K562 (cell line): ENCODE results near the gene MEGF11. TPM values are rescaled to one million over a fixed set of nuclear protein-coding genes. Genes with fewer than 3 reads are reported as not detected.
A peak's percentile ranks its signal among the peaks of the same experiment; 100 is the strongest.

Experiments
- ATAC-seq: fragments of 200-7000 bp; cut with Tn5 transposase; 3 replicates; pipeline ENCODE4 v1.9.1; 2020; ENCODE audit warnings: moderate library complexity
- BruUV-seq: library from RNA; stranded (reverse); fragments of 400-500 nt; replicated peaks from 2 replicates; lab custom pipeline; 2021; lab: Mats Ljungman, UMichigan
- CTCF ChIA-PET: fragments of 300-600 bp; formaldehyde crosslinking; extraction: SDS; loops from one replicate; lab custom pipeline; 2021; ENCODE audit warnings: low intra/inter-chr PET ratio; lab: Yijun Ruan, JAX
- POLR2A ChIA-PET: fragments of 300-600, 350-650 bp; sonication (Branson Sonifier 250); formaldehyde crosslinking; extraction: SDS; loops from one replicate; lab custom pipeline; 2021; ENCODE audit warnings: antibody characterized with exemption, inconsistent platforms; lab: Yijun Ruan, JAX
- DNase-seq, 4 experiments: peaks; one replicate each; pipeline versions ENCODE4 v3.0.0 to v3.0.0-alpha.2; 2011 to 2018; ENCODE audit warnings: low spot score in 3 of 4, mixed read lengths in 3 of 4; ENCODE audit errors: extremely low read depth in 1 of 4
- FAIRE-seq: peaks from 2 replicates; lab custom pipeline; 2011; peaks lifted over from hg19 to GRCh38; lab: Jason Lieb, UNC
- H2AFZ ChIP-seq: 2 replicates; pipeline ENCODE4 v1.6.0; 2011; ENCODE audit warnings: low read depth, low read length, control low read depth, inconsistent platforms
- H3K27ac ChIP-seq: fragments of 200-600 bp; 3 replicates; pipeline ENCODE4 v1.8.0; 2011; ENCODE audit warnings: low read depth, mild to moderate bottlenecking, control low read depth, inconsistent platforms, low read length, moderate library complexity, mixed read lengths; ENCODE audit errors: extremely low read depth
- H3K27me3 ChIP-seq, 2 experiments: fragments of 300-600 bp in 1 of 2; 2 replicates in 1 of 2; 3 replicates in 1 of 2; pipeline versions ENCODE4 v1.6.0 to v1.8.0; 2011; ENCODE audit warnings: inconsistent platforms in 2 of 2, low read length in 2 of 2, mild to moderate bottlenecking in 1 of 2, mixed read lengths in 1 of 2, moderate library complexity in 1 of 2; ENCODE audit not compliant: control insufficient read depth in 2 of 2, insufficient read depth in 2 of 2
- H3K36me3 ChIP-seq: fragments of 300-600 bp; 3 replicates; pipeline ENCODE4 v1.8.0; 2011; ENCODE audit warnings: mild to moderate bottlenecking, low read length, inconsistent platforms; ENCODE audit not compliant: control insufficient read depth, insufficient read depth
- H3K4me1 ChIP-seq, 2 experiments: fragments of 200-600 bp in 1 of 2; replicated peaks in 1 of 2; 2 replicates in 1 of 2; 3 replicates in 1 of 2; pipeline versions ENCODE4 v1.5.1 to v1.8.0; 2011; ENCODE audit warnings: inconsistent platforms in 2 of 2, low read length in 2 of 2, mild to moderate bottlenecking in 1 of 2, mixed read lengths in 1 of 2, moderate library complexity in 1 of 2; ENCODE audit not compliant: control insufficient read depth in 2 of 2, insufficient read depth in 2 of 2
- H3K4me2 ChIP-seq: 2 replicates; pipeline ENCODE4 v1.6.1; 2011; ENCODE audit warnings: low read length, control low read depth, inconsistent platforms, mixed read lengths; ENCODE audit not compliant: insufficient read depth
- H3K4me3 ChIP-seq: fragments of 200-600 bp; sonication (generic), shearing (Covaris generic); 2 replicates; pipeline ENCODE4 v1.5.1; 2016; ENCODE audit warnings: control low read depth, inconsistent platforms
- H3K79me2 ChIP-seq: fragments of 200-600 bp; 3 replicates; pipeline ENCODE4 v1.8.0; 2011; ENCODE audit warnings: low read length, inconsistent platforms; ENCODE audit not compliant: control insufficient read depth, insufficient read depth
- H3K9ac ChIP-seq, 2 experiments: 2 replicates each; pipeline versions ENCODE4 v1.6.0 to v1.6.1; 2011; ENCODE audit warnings: low read depth in 2 of 2, low read length in 2 of 2, control low read depth in 1 of 2, inconsistent platforms in 1 of 2, mild to moderate bottlenecking in 1 of 2, mixed read lengths in 1 of 2; ENCODE audit not compliant: insufficient read depth in 1 of 2
- H3K9me1 ChIP-seq: one replicate; pipeline ENCODE4 v1.6.0; 2011; ENCODE audit warnings: inconsistent platforms, mild to moderate bottlenecking, low read length, moderate library complexity; ENCODE audit not compliant: control insufficient read depth, insufficient read depth
- H3K9me3 ChIP-seq: replicated peaks from 2 replicates; pipeline ENCODE4 v1.5.1; 2011; ENCODE audit warnings: low read depth, low read length, inconsistent platforms; ENCODE audit not compliant: control insufficient read depth, insufficient read depth
- H4K20me1 ChIP-seq: replicated peaks from 2 replicates; pipeline ENCODE4 v1.6.1; 2011; ENCODE audit warnings: low read length, inconsistent platforms, mixed read lengths; ENCODE audit not compliant: control insufficient read depth, insufficient read depth
- BCOR ChIP-seq: fragments of 450-650 bp; IDR thresholded peaks from 2 replicates; pipeline ENCODE4 v1.6.1; 2016
- CBX3 ChIP-seq, 2 experiments: IDR thresholded peaks; 1 replicate in 1 of 2; 2 replicates in 1 of 2; pipeline ENCODE4 v1.6.1; 2012; ENCODE audit warnings: inconsistent platforms in 2 of 2, low read length in 2 of 2, borderline replicate concordance in 1 of 2, control low read depth in 1 of 2
- CHCHD3 ChIP-seq: fragments of 250-450 bp; sonication (Bioruptor Pico); IDR thresholded peaks from 2 replicates; pipeline ENCODE4 v2.1.2; 2022; ENCODE audit warnings: mild to moderate bottlenecking
- FOS ChIP-seq: IDR thresholded peaks from 3 replicates; pipeline ENCODE4 v1.6.1; 2011; ENCODE audit not compliant: insufficient read length; ENCODE audit errors: extremely low read depth
- HDAC2 ChIP-seq: fragments of 450-650 bp; IDR thresholded peaks from 2 replicates; pipeline ENCODE4 v1.6.1; 2016; ENCODE audit warnings: mild to moderate bottlenecking
- JUND ChIP-seq, 2 experiments: IDR thresholded peaks; 2 replicates in 1 of 2; 3 replicates in 1 of 2; pipeline ENCODE4 v1.6.1; 2011; ENCODE audit warnings: borderline replicate concordance in 2 of 2, low read depth in 2 of 2, low read length in 2 of 2, improper control_type of control experiment in 1 of 2, missing biosample characterization in 1 of 2, missing genetic modification characterization in 1 of 2, missing genetic modification reagents in 1 of 2
- KDM1A ChIP-seq, 2 experiments: fragments of 450-650 bp; IDR thresholded peaks; 2 replicates each; pipeline ENCODE4 v1.6.1; 2016; ENCODE audit warnings: mild to moderate bottlenecking in 2 of 2
- NCOA6 ChIP-seq: fragments of 450-650 bp; IDR thresholded peaks from 2 replicates; pipeline ENCODE4 v1.6.1; 2017; ENCODE audit warnings: mild to moderate bottlenecking
- NFRKB ChIP-seq: fragments of 450-650 bp; IDR thresholded peaks from 2 replicates; pipeline ENCODE4 v1.6.1; 2016; ENCODE audit warnings: low read depth
- PHF20 ChIP-seq: fragments of 450-650 bp; IDR thresholded peaks from 2 replicates; pipeline ENCODE4 v1.6.1; 2018; ENCODE audit not compliant: partially characterized antibody
- PTBP1 ChIP-seq: fragments of 200-400 bp; formaldehyde crosslinking; IDR thresholded peaks from 2 replicates; pipeline ENCODE4 v1.6.1; 2017; ENCODE audit warnings: low read depth, low read length
- TBP ChIP-seq: optimal IDR thresholded peaks from 2 replicates; pipeline ENCODE3; 2011; ENCODE audit warnings: low read depth, low read length, improper control_type of control experiment
- TOE1 ChIP-seq, 2 experiments: fragments of 450-650 bp in 1 of 2; sonication (generic) in 1 of 2; formaldehyde crosslinking in 1 of 2; IDR thresholded peaks; 2 replicates each; pipeline versions ENCODE4 v1.7.1 to v1.8.0; 2016 to 2022; ENCODE audit warnings: borderline replicate concordance in 2 of 2, mild to moderate bottlenecking in 2 of 2, antibody characterized with exemption in 1 of 2, inconsistent platforms in 1 of 2, low read depth in 1 of 2, missing genetic modification reagents in 1 of 2, moderate library complexity in 1 of 2
- U2AF1 ChIP-seq: fragments of 200-400 bp; formaldehyde crosslinking; optimal IDR thresholded peaks from 2 replicates; pipeline ENCODE3; 2017; ENCODE audit warnings: mild to moderate bottlenecking, low read depth, low read length, moderate library complexity
- ZNF140 ChIP-seq: fragments of 250-450 bp; sonication (Bioruptor Pico); IDR thresholded peaks from 2 replicates; pipeline ENCODE4 v1.8.0; 2021; ENCODE audit warnings: moderate library complexity, mild to moderate bottlenecking, inconsistent platforms
- WGBS: fragments of 100-300 bp; shearing (Covaris generic); methylation state at CpG from one replicate; pipeline ENCODE4 v1.1.6; 2016; ENCODE audit warnings: low coverage, mixed read lengths; ENCODE audit not compliant: insufficient coverage; ENCODE audit errors: missing lambda C conversion rate; 5-methylcytosine and 5-hydroxymethylcytosine counted together
- in situ Hi-C: fragments of 300-500 bp; cut with MboI; formaldehyde crosslinking; loops from 4 replicates; pipeline ENCODE4 v1.15.0; 2018; ENCODE audit warnings: inconsistent platforms, mixed read lengths
- intact Hi-C: fragments of 100-400 bp; cut with micrococcal nuclease; formaldehyde crosslinking; loops from 2 replicates; pipeline ENCODE4 v1.14.2; 2022
- polyA plus RNA-seq, 8 experiments: library from polyadenylated mRNA; depleted of rRNA in 4 of 8; stranded (reverse) in 5 of 8; unstranded in 3 of 8; fragments of >200 nt; fragmentation: Nextera tagmentation in 2 of 8; fragmentation: Illumina TruSeq in 1 of 8; extraction: Ambion mirVana in 2 of 8; extraction: Trizol in 1 of 8; gene quantifications; 2 replicates each; pipeline versions ENCODE4 v1.2.1 to v1.2.3, GENCODE V29; 2011 to 2014; ENCODE audit warnings: inconsistent platforms in 1 of 8, missing spikeins in 1 of 8
- total RNA-seq, 7 experiments: library from RNA; depleted of rRNA in 6 of 7; stranded (reverse); fragments of >200 nt in 6 of 7; fragmentation: Illumina TruSeq in 2 of 7; extraction: Trizol in 2 of 7; gene quantifications; 2 replicates each; pipeline versions ENCODE4 v1.2.1 to v1.2.3, GENCODE V29; 2011 to 2021; ENCODE audit warnings: low replicate concordance in 1 of 7
- TF ChIP-seq, protein P1 (sequence below): sonication (generic); formaldehyde crosslinking; IDR thresholded peaks from 2 replicates; pipeline ENCODE4 v1.8.0; 2022; ENCODE audit warnings: mild to moderate bottlenecking, missing genetic modification reagents
- TF ChIP-seq, protein P2 (sequence below): fragments of 450-650 bp; formaldehyde crosslinking; IDR thresholded peaks from 2 replicates; pipeline ENCODE4 v1.4.0; 2022; ENCODE audit warnings: mild to moderate bottlenecking, moderate library complexity
- TF ChIP-seq, protein P3 (sequence below): IDR thresholded peaks from 2 replicates; pipeline ENCODE4 v1.6.1; 2011; ENCODE audit warnings: borderline replicate concordance, low read depth, mild to moderate bottlenecking, moderate library complexity, low read length; ENCODE audit not compliant: insufficient read depth, poor library complexity, severe bottlenecking

The MEGF11 gene
- total and polyA plus RNA-seq, 9 of the 15 experiments (the other 6 are each of a cell fraction or from before 2014, with no cell fraction given) = 0.06 to 0.23 (median 0.20) TPM; not detected in 6

DNA sequence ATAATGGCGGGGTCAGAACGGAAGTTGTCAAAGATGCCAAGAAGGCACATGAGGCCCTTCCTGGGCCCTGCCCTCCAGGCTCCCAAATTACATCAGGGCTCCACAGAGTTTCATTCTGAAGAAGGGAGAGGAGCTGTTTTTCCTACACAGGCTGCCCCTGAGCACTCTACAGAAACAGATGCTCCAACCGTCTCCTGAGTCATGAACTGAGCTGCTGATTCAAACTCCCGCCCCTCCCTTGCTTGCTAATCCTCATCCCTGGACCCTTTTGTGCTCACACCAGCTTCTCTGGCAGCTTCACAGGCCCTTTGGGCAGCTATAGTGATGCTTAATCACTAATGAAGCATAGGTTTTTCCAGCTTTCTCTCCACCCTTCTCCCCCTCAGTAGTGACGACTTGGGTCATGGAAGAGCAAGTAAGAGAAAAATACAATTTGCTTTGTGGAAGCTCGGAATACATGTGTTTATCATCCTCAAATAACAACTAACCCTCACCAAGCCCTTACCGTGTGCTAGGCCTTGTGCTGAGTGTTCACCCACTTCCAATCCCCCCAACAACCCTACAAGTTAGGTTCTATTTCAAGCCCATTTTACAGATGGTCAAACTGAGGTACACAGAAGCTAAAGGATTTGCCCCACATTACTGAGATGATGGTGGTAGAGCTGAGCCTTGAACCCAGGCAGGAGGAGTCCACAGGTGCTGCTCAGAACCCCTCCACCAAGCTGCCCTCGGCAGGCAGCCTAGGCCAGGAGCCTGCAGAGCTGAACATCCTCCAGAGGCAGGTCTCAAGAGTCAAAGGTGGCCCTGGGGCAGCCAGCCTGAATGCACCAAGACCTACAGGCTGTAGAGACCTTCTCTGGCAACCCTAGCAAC lies 21.9 kb downstream of the MEGF11 start:
- no peaks in the 10 kb centered on the region for H3K9me1 ChIP-seq
- ChIA-PET CTCF (no interaction called here), POLR2A (interaction anchor here (0.6 to 1.2 kb wide), 4 partner anchors 14 to 710 kb away, joined by 3 to 5 read pairs (median 3); partner anchors contain the start of gene SNAPC5)
- no peak overlapping the region for H3K4me2 ChIP-seq
- in situ Hi-C loops = no loop called here
- H4K20me1 ChIP-seq = no peaks in the 10 kb centered on the region
- no peaks in the 10 kb centered on the region for H3K36me3 ChIP-seq
- H3K27me3 ChIP-seq = peaks cover 10 to 17% of the 10 kb centered on the region in 2 experiments; a peak in 3 of 5 replicates
- no TSS peak for BruUV-seq
- no peaks in the 10 kb centered on the region for H3K9me3 ChIP-seq
- DNase-seq = no peak
- no peaks in the 10 kb centered on the region for H3K79me2 ChIP-seq
- intact Hi-C loops = loop anchor here (10.0 kb wide), 1 partner anchor 53 kb away; no protein-coding TSS in a partner anchor
- no peak overlapping the region for H2AFZ ChIP-seq
- WGBS = 17% methylated on average over 8 of the region's 8 CpGs
- no peak overlapping the region for H3K9ac ChIP-seq
- peaks cover 0 to 9% of the 10 kb centered on the region in 2 experiments; a peak in 2 of 5 replicates for H3K4me1 ChIP-seq
- H3K27ac ChIP-seq = no peak overlapping the region
- ATAC-seq = peak; percentile 10; the same call in 2 of the 3 replicates
- no peak for FAIRE-seq
- H3K4me3 ChIP-seq = no peak overlapping the region
- TF ChIP-seq JUND (IDR thresholded peaks at IDR 0.05; ENCODE audit: borderline replicate concordance, low read depth, low read length) (no peak), JUND (tag; IDR thresholded peaks at IDR 0.05; ENCODE audit: borderline replicate concordance, low read depth, low read length) (no peak), NCOA6 (no peak), HDAC2 (peak; percentile 88; the same call in 1 of the 2 replicates), PTBP1 (no peak), BCOR (peak; percentile 94), FOS (no peak), ZNF140 (no peak), U2AF1 (no peak), KDM1A (IDR thresholded peaks at IDR 0.05) (peak; percentile 26 to 55; a peak in 1 of 4 replicates), CBX3 (IDR thresholded peaks at IDR 0.05; ENCODE audit: borderline replicate concordance in 1 of 2, low read length in 2 of 2) (no peak), PHF20 (no peak), NFRKB (no peak), TBP (no peak), CHCHD3 (CRISPR knock-in tag) (no peak), TOE1 (IDR thresholded peaks at IDR 0.05; ENCODE audit: borderline replicate concordance) (no peak), TOE1 (CRISPR knock-in tag; IDR thresholded peaks at IDR 0.05; ENCODE audit: borderline replicate concordance, low read depth) (no peak)
- TF ChIP-seq, protein P1, sequence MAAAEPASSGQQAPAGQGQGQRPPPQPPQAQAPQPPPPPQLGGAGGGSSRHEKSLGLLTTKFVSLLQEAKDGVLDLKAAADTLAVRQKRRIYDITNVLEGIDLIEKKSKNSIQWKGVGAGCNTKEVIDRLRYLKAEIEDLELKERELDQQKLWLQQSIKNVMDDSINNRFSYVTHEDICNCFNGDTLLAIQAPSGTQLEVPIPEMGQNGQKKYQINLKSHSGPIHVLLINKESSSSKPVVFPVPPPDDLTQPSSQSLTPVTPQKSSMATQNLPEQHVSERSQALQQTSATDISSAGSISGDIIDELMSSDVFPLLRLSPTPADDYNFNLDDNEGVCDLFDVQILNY (CRISPR knock-in tag) = no peak
- TF ChIP-seq, protein P2, sequence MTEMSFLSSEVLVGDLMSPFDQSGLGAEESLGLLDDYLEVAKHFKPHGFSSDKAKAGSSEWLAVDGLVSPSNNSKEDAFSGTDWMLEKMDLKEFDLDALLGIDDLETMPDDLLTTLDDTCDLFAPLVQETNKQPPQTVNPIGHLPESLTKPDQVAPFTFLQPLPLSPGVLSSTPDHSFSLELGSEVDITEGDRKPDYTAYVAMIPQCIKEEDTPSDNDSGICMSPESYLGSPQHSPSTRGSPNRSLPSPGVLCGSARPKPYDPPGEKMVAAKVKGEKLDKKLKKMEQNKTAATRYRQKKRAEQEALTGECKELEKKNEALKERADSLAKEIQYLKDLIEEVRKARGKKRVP (CRISPR knock-in tag) = no peak
- TF ChIP-seq, protein P3, sequence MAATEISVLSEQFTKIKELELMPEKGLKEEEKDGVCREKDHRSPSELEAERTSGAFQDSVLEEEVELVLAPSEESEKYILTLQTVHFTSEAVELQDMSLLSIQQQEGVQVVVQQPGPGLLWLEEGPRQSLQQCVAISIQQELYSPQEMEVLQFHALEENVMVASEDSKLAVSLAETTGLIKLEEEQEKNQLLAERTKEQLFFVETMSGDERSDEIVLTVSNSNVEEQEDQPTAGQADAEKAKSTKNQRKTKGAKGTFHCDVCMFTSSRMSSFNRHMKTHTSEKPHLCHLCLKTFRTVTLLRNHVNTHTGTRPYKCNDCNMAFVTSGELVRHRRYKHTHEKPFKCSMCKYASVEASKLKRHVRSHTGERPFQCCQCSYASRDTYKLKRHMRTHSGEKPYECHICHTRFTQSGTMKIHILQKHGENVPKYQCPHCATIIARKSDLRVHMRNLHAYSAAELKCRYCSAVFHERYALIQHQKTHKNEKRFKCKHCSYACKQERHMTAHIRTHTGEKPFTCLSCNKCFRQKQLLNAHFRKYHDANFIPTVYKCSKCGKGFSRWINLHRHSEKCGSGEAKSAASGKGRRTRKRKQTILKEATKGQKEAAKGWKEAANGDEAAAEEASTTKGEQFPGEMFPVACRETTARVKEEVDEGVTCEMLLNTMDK = no peak
